Measurements from ENCODE around the gene RYR2. TPM values are rescaled to one million over a fixed set of nuclear protein-coding genes. Genes with fewer than 3 reads are reported as not detected.

RYR2 gene
- total RNA-seq, 1 donor from 2014 or later, result 7.8 TPM

GRCh38 chr1:237384213-237384612 is 342.2 kb downstream of the RYR2 start:
- Histone ChIP-seq H3K36me3 (no peaks in the 10 kb centered on the region), H3K4me1 (no peaks in the 10 kb centered on the region), H3K4me3 (no peak overlapping the region), H3K27ac (no peak overlapping the region), H3K9me3 (no peaks in the 10 kb centered on the region), H3K27me3 (peaks cover 4% of the 10 kb centered on the region)
- ATAC-seq (no peak), DNase-seq (no peak)
- TF ChIP-seq, protein P1, sequence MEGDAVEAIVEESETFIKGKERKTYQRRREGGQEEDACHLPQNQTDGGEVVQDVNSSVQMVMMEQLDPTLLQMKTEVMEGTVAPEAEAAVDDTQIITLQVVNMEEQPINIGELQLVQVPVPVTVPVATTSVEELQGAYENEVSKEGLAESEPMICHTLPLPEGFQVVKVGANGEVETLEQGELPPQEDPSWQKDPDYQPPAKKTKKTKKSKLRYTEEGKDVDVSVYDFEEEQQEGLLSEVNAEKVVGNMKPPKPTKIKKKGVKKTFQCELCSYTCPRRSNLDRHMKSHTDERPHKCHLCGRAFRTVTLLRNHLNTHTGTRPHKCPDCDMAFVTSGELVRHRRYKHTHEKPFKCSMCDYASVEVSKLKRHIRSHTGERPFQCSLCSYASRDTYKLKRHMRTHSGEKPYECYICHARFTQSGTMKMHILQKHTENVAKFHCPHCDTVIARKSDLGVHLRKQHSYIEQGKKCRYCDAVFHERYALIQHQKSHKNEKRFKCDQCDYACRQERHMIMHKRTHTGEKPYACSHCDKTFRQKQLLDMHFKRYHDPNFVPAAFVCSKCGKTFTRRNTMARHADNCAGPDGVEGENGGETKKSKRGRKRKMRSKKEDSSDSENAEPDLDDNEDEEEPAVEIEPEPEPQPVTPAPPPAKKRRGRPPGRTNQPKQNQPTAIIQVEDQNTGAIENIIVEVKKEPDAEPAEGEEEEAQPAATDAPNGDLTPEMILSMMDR (IDR thresholded peaks at IDR 0.05), result no peak
- intact Hi-C loops (cut with DNase I), result no loop called here

DNA sequence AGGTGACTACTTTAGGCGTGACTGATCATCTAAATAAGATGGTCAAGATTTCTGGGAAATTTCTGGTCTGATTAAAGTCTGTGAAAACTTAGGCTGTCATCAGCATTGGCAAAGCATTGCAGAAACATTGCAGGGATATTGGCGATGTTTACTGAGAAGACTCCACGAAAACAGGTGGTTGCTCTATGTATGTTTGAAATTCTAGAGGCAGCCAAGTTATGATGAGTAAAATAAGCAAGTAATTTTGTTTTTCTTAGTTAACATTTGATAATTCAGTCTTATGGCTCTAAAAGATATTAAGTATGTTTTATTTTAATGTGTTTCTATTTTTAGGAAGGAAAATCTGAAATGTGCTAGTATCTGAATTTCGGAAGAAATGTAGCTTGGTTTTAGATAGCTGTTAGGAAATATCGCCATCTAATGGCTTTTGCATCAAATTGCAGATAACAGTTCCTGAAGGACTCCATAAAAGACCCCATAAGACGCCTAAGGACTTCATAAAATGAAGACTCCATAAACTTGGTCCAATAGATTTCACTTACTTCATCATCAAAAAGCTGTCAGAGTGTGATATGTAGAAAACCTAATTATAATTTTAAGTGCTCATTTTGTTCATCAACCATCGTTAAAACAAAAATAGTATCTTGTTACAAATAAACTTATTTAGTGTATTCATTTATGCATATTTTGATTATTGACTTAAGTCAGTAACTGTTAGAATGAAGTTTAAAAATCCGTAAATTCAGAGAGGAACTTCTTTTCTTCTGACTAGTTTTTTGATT is 344.6 kb downstream of the RYR2 start:
- H3K27ac ChIP-seq, result no peak overlapping the region
- no peak for ATAC-seq
- intact Hi-C loops (cut with DNase I), result no loop called here
- no peak for DNase-seq
- H3K9me3 ChIP-seq, result no peaks in the 10 kb centered on the region
- TF ChIP-seq, protein P1 (IDR thresholded peaks at IDR 0.05), result peak; percentile 78
- peaks cover 5% of the 10 kb centered on the region for H3K4me1 ChIP-seq
- H3K36me3 ChIP-seq, result no peaks in the 10 kb centered on the region
- H3K27me3 ChIP-seq, result peaks cover 4% of the 10 kb centered on the region
- no peak overlapping the region for H3K4me3 ChIP-seq

DNA sequence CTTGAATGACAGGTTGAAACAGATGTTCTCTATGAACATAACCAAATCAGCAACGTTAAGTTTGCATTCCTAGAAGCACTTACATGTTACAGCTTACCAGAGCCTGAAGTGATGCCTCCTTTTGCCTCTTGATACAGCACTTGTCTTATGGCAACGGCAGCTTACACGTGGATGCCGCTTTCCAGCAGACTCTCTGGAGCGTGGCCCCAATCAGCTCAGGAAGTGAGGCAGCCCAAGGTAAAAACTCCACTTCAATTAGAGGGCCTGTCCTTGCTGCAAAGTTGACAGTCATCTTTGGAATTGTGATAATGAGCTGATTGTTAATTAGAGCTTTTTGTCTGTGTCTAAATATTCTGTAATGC is 345.1 kb downstream of the RYR2 start:
- DNase-seq (no peak), ATAC-seq (no peak)
- Histone ChIP-seq H3K4me3 (no peak overlapping the region), H3K27me3 (peaks cover 4% of the 10 kb centered on the region), H3K27ac (no peak overlapping the region), H3K4me1 (peaks cover 5% of the 10 kb centered on the region), H3K36me3 (no peaks in the 10 kb centered on the region), H3K9me3 (no peaks in the 10 kb centered on the region)
- intact Hi-C loops (cut with DNase I), result no loop called here
- TF ChIP-seq, protein P1 (IDR thresholded peaks at IDR 0.05), result no peak

GRCh38 chr1:237390823-237391222 is 348.8 kb downstream of the RYR2 start:
- intact Hi-C loops (cut with DNase I), result loop anchor here (10.0 kb wide), 1 partner anchor 356 kb away; no protein-coding TSS in a partner anchor
- ATAC-seq (no peak), DNase-seq (no peak)
- H3K9me3 ChIP-seq, result no peaks in the 10 kb centered on the region
- H3K27ac ChIP-seq, result no peak overlapping the region
- no peak overlapping the region for H3K4me3 ChIP-seq
- H3K36me3 ChIP-seq, result no peaks in the 10 kb centered on the region
- peaks cover 4% of the 10 kb centered on the region for H3K27me3 ChIP-seq
- TF ChIP-seq, protein P1 (IDR thresholded peaks at IDR 0.05), result no peak
- H3K4me1 ChIP-seq, result peaks cover 5% of the 10 kb centered on the region

DNA sequence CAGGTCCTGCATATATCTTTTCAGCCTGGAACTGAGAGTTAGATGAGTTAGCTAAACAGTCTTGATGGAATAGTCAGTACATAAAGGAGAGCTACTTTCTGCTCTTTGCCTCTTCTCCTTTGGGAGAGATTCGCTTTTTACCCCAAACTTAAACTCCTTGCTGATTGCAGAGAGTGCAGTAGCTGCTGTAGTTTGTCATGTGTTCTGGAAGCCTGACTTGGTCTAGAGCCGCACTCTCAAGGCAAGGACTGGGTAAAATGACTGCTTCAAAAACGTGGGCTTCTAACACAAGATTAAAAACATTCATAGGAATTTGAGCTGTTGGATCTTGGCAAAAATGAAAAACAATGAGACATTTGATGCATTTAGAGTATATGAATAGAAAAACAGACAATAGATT is 351.6 kb downstream of the RYR2 start:
- H3K36me3 ChIP-seq, result no peaks in the 10 kb centered on the region
- H3K4me3 ChIP-seq, result no peak overlapping the region
- ATAC-seq, result no peak
- H3K4me1 ChIP-seq, result peaks cover 5% of the 10 kb centered on the region
- DNase-seq, result no peak
- H3K27ac ChIP-seq, result no peak overlapping the region
- TF ChIP-seq, protein P1 (IDR thresholded peaks at IDR 0.05), result no peak
- intact Hi-C loops (cut with DNase I), result loop anchor here (10.0 kb wide), 1 partner anchor 359 kb away; no protein-coding TSS in a partner anchor
- H3K27me3 ChIP-seq, result peaks cover 2% of the 10 kb centered on the region
- no peaks in the 10 kb centered on the region for H3K9me3 ChIP-seq
